Heart left ventricle (tissue), 16 donors: Measurements from ENCODE around the gene OR56A4. TPM values are rescaled to one million over a fixed set of nuclear protein-coding genes. Genes with fewer than 3 reads are reported as not detected.

Experiments used
- ATAC-seq, 4 donors: fragments of 200-7000 bp; cut with Tn5 transposase; one replicate each; pipeline ENCODE4 v1.9.1; 2020 to 2022; ENCODE audit warnings: moderate library complexity in 4 of 4, mild to moderate bottlenecking in 3 of 4, moderate number of reproducible peaks in 1 of 4
- DNase-seq, 5 donors: peaks; one replicate each; pipeline ENCODE4 v3.0.0-alpha.2; 2020
- H3K27ac ChIP-seq, 12 donors: fragments of 200-600 bp; sonication (generic) in 4 of 12; one replicate each; pipeline versions ENCODE4 v1.5.0 to v1.8.0; 2016 to 2022; ENCODE audit warnings: mild to moderate bottlenecking in 2 of 12
- H3K27me3 ChIP-seq, 9 donors: fragments of 200-600 bp; sonication (generic) in 2 of 9; one replicate each; pipeline versions ENCODE4 v1.5.1 to v1.8.0; 2016 to 2022; ENCODE audit warnings: mild to moderate bottlenecking in 3 of 9
- H3K36me3 ChIP-seq, 9 donors: fragments of 200-600 bp; sonication (generic) in 2 of 9; one replicate each; pipeline versions ENCODE4 v1.5.0 to v1.8.0; 2018 to 2022; ENCODE audit warnings: mild to moderate bottlenecking in 2 of 9
- H3K4me1 ChIP-seq, 12 donors: fragments of 200-600 bp; sonication (generic) in 4 of 12; one replicate each; pipeline versions ENCODE4 v1.5.0 to v1.8.0; 2016 to 2022; ENCODE audit warnings: mild to moderate bottlenecking in 3 of 12
- H3K4me3 ChIP-seq, 12 donors: fragments of 200-600 bp; sonication (generic) in 4 of 12; one replicate each; pipeline versions ENCODE4 v1.5.0 to v1.8.0; 2017 to 2022; ENCODE audit warnings: mild to moderate bottlenecking in 9 of 12, moderate library complexity in 4 of 12
- H3K9me3 ChIP-seq, 12 donors: fragments of 200-600 bp; sonication (generic) in 4 of 12; one replicate each; pipeline versions ENCODE4 v1.5.0 to v1.8.0; 2016 to 2022; ENCODE audit warnings: mild to moderate bottlenecking in 1 of 12
- POLR2A ChIP-seq, 2 donors: fragments of 450-650 bp; IDR thresholded peaks; one replicate each; pipeline ENCODE4 v1.6.1; 2017; ENCODE audit warnings: antibody characterized with exemption in 2 of 2, mild to moderate bottlenecking in 2 of 2, moderate library complexity in 2 of 2
- WGBS, 4 donors: extraction: QIAGEN DNeasy Blood & Tissue Kit in 2 of 4; methylation state at CpG; one replicate each; pipeline versions ENCODE4 v1.1.5 to v1.1.7; 2013 to 2018; 5-methylcytosine and 5-hydroxymethylcytosine counted together
- intact Hi-C, 10 donors: fragments of 100-400 bp; cut with DNase I; formaldehyde crosslinking; loops; one replicate each; pipeline versions ENCODE4 v1.11.1 to v1.14.2; 2022
- polyA plus RNA-seq, 2 donors: library from polyadenylated mRNA; stranded (reverse); fragments of 200-250 nt; gene quantifications; one replicate each; pipeline ENCODE4 v1.2.3, GENCODE V29; 2013
- total RNA-seq, 9 donors: library from RNA; depleted of rRNA in 2 of 9; stranded (reverse); fragments of >200 nt in 2 of 9; fragmentation: NEBNext Ultra II Directional in 3 of 9; extraction: Animal tissue kit (Norgen Biotek cat#: 25700) in 3 of 9; gene quantifications; one replicate each; pipeline versions ENCODE4 v1.1.0 to v1.2.4, GENCODE V29; 2016 to 2023
- TF ChIP-seq, protein P1 (sequence below), 12 donors: fragments of 200-600 bp; sonication (generic) in 4 of 12; IDR thresholded peaks; one replicate each; pipeline versions ENCODE4 v1.5.0 to v1.8.0; 2018 to 2022; ENCODE audit warnings: antibody characterized with exemption in 12 of 12, mild to moderate bottlenecking in 5 of 12
- donor health status: ischemic (EF 13 %, LVEDD 7.1; RV severe dilation, severe dysfunction).
- donor health status: healthy with polysubstance abuse.
- donor health status: DM: no; HTN: yes; CAD: no.
- donor health status: DM: no; HTN: no; CAD: no.
- donor health status: ischemic (EF 25% LVEDD 6.9; RV normal size, moderate dysfunction).
- donor health status: ischemic (EF 25% LVEDD 5.7; RV mildly dilated, moderate dysfunction).
- donor health status: healthy.
- donor health status: DM: yes; HTN: yes; CAD: no.
- donor health status: ischemic (EF 35%, LVEDD 5.7; RV mildly dilated, moderate dysfunction).
- donor health status: nonischemic (EF 11% LVEDD 7.7; RV severe dilation, severe dysfunction).
- donor health status: DM: yes; HTN: yes; CAD: no.
- donor health status: PGD.
- donor health status: ischemic (EF 29% LVEDD 5.4; RV normal size, mild dysfunction).
- donor health status: nonischemic (EF 23%, LVEDD 6.1; RV moderate dilation, normal function).

The OR56A4 gene
- total and polyA plus RNA-seq, 11 donors: 0.40 TPM; not detected in 10

DNA sequence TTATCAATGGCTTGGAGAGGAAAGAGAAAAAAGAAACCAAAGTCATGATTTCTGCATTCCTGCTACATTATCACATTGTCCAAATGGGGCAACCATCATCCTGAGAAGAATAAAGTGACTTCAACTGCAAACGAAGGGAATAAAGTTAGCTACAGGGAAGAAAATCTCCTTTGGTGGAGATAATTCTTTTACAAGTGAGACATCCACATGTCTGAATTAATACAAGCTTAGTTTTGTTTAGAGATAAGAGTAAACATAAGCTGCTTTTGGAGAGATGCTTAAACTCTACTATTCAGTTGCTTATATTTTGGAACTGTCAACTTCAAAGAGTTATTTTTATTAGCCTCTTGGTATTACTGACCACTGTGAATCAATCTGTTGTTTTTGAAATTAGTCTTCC is 19.9 kb downstream of the OR56A4 start, which contains the start of gene OR52L1:
TSS of gene OR52L1 (minus strand) at position 101 of the 400 bp plus-strand sequence. CDS start at position 46, 55 bp downstream.
- Histone ChIP-seq H3K27me3 (peaks cover 0 to 3% (median 0%) of the 10 kb centered on the region in 9 donors), H3K9me3 (no peaks in the 10 kb centered on the region), H3K4me3 (no peak within 1 kb of the TSS), H3K27ac (no peak within 1 kb of the TSS), H3K4me1 (no peaks in the 10 kb centered on the region), H3K36me3 (no peaks in the 10 kb centered on the region)
- ATAC-seq (no peak), DNase-seq (no peak)
- 50 to 69% (median 56%) methylated on average over 1 of the region's 1 CpG for WGBS, 4 donors
- intact Hi-C loops: no loop called here
- TF ChIP-seq POLR2A (IDR thresholded peaks at IDR 0.05): no peak
- TF ChIP-seq, protein P1, sequence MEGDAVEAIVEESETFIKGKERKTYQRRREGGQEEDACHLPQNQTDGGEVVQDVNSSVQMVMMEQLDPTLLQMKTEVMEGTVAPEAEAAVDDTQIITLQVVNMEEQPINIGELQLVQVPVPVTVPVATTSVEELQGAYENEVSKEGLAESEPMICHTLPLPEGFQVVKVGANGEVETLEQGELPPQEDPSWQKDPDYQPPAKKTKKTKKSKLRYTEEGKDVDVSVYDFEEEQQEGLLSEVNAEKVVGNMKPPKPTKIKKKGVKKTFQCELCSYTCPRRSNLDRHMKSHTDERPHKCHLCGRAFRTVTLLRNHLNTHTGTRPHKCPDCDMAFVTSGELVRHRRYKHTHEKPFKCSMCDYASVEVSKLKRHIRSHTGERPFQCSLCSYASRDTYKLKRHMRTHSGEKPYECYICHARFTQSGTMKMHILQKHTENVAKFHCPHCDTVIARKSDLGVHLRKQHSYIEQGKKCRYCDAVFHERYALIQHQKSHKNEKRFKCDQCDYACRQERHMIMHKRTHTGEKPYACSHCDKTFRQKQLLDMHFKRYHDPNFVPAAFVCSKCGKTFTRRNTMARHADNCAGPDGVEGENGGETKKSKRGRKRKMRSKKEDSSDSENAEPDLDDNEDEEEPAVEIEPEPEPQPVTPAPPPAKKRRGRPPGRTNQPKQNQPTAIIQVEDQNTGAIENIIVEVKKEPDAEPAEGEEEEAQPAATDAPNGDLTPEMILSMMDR (IDR thresholded peaks at IDR 0.05): no peak

DNA sequence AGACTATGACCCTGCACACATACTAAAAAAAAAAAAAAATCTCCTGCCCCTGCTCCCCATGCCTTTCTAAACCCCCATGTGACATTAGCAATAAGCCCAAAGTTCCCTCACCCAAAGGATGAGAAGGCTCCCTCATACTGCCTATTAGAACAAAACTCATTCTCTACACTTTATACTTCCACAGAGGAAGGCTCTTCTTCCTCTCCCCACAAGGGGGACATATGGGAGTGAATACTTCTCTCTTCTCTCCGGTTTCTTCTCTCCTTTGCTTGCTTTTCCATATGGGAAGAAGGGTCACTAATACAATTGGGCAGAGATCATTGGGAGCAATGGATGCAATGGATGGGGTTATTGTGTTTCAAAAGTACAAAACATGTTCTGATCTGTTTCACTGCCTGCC is 23.3 kb downstream of the OR56A4 start:
- H3K27ac ChIP-seq: no peak overlapping the region
- DNase-seq (no peak), ATAC-seq (no peak)
- intact Hi-C loops: no loop called here
- peaks cover 0 to 3% (median 0%) of the 10 kb centered on the region in 9 donors for H3K27me3 ChIP-seq
- no peaks in the 10 kb centered on the region for H3K36me3 ChIP-seq
- 38 to 47% (median 41%) methylated on average over 1 of the region's 1 CpG for WGBS, 4 donors
- H3K4me3 ChIP-seq: no peak overlapping the region
- H3K9me3 ChIP-seq: peaks cover 0 to 28% (median under 1%) of the 10 kb centered on the region in 12 donors
- no peaks in the 10 kb centered on the region for H3K4me1 ChIP-seq
- no peak for TF ChIP-seq POLR2A (IDR thresholded peaks at IDR 0.05)
- TF ChIP-seq, protein P1 (IDR thresholded peaks at IDR 0.05): no peak

DNA sequence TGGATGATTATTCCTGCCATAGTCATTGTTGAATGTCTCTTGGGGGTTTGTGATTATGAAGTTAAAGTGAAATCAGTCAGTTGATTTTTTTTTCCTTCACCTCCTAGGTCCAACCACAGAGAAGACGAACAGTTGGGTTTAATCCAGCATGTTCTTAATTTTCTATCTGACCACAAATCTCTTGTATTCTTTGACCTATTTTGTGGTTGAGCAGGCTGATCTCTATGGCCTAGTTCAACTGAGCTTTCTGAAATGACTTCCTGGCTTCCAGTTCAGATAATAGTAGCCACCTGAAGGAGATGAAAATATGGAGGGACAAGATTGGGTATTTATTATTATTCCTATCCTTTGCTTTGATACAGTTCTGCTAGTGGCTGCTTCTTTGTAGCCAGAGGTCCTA is 33.2 kb downstream of the OR56A4 start:
- WGBS, 4 donors: 57 to 85% (median 66%) methylated on average over 1 of the region's 1 CpG
- no peaks in the 10 kb centered on the region for H3K4me1 ChIP-seq
- ATAC-seq (no peak), DNase-seq (no peak)
- H3K36me3 ChIP-seq: no peaks in the 10 kb centered on the region
- no peak overlapping the region for H3K4me3 ChIP-seq
- intact Hi-C loops: no loop called here
- TF ChIP-seq, protein P1 (IDR thresholded peaks at IDR 0.05): no peak
- no peak for TF ChIP-seq POLR2A (IDR thresholded peaks at IDR 0.05)
- no peak overlapping the region for H3K27ac ChIP-seq
- H3K9me3 ChIP-seq: peaks cover 0 to 14% (median 0%) of the 10 kb centered on the region in 12 donors
- peaks cover 0 to 5% (median 0%) of the 10 kb centered on the region in 9 donors for H3K27me3 ChIP-seq

DNA sequence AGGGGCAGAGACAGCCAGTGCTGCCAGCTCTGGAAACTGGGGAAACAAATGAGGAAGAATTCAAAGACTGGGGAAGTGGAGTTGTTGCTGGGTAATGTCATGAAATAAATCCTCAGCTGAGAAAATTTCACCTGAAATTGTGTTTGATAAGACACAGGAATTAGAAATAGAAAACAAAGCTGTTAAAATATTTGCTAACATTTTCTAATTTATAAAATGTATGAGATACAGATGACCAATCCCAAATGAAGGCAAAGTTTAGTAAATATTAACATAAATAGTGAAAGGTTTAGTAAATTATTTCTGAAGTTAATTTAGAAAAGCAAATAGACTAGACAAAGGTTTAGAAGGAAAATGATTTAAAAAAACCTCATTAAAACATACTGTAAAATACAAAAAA is 38.4 kb downstream of the OR56A4 start, which contains the start of gene OR56A5:
TSS of gene OR56A5 (minus strand) at position 101 of the 400 bp plus-strand sequence. CDS start at position 101, 0 bp downstream.
- H3K27ac ChIP-seq: no peak within 1 kb of the TSS
- ATAC-seq (no peak), DNase-seq (no peak)
- no peaks in the 10 kb centered on the region for H3K36me3 ChIP-seq
- intact Hi-C loops: no loop called here
- no peak within 1 kb of the TSS for H3K4me3 ChIP-seq
- H3K4me1 ChIP-seq: no peaks in the 10 kb centered on the region
- peaks cover 0 to 14% (median 2%) of the 10 kb centered on the region in 12 donors for H3K9me3 ChIP-seq
- TF ChIP-seq, protein P1 (IDR thresholded peaks at IDR 0.05): no peak
- TF ChIP-seq POLR2A (IDR thresholded peaks at IDR 0.05): no peak
- H3K27me3 ChIP-seq: peaks cover 0 to 5% (median 0%) of the 10 kb centered on the region in 9 donors
